Measurements from ENCODE around the gene ECE2.

ECE2 gene

DNA sequence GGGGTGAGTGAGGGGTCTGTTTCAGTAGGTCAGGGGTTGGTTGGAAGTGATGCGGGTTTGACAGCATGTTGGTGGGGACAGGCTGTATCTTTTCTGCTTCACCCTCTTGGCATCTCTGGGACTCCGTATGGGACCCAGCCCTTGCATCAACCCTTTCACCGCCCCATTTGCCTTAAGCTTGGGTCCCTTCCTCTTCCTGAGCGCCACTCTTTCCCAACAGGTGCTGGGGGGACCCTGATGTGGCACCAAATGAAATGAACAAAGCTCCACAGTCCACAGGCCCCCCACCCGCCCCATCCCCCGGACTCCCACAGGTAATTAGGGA, 39.7 kb downstream of the ECE2 start:
- Histone ChIP-seq H3K36me3 (ENCODE audit: control insufficient read depth, insufficient read depth, low read length) (peaks cover 5% of the 10 kb centered on the region), H3K9ac (ENCODE audit: low read length) (peak overlapping the region; percentile 94), H2AK5ac (ENCODE audit: low read length) (peak overlapping the region; percentile 68), H3K27ac (ENCODE audit: low read depth, low read length) (peak overlapping the region; percentile 92), H3K79me1 (ENCODE audit: low read length) (peaks cover 8% of the 10 kb centered on the region), H3K23ac (ENCODE audit: low read length) (peak overlapping the region; percentile 97), H3K4ac (ENCODE audit: low read depth, low read length) (peak overlapping the region; percentile 100), H3K18ac (ENCODE audit: low read length) (peak overlapping the region; percentile 100), H3K4me1 (ENCODE audit: control insufficient read depth, low read depth, low read length) (peaks cover 4% of the 10 kb centered on the region), H3K4me2 (ENCODE audit: low read length) (peak overlapping the region; percentile 97), H4K8ac (ENCODE audit: low read depth, low read length) (no peak overlapping the region), H4K5ac (ENCODE audit: low read length) (no peak overlapping the region), H2BK120ac (ENCODE audit: low read depth, low read length) (peak overlapping the region; percentile 33), H3K56ac (ENCODE audit: low read length) (peak overlapping the region; percentile 98), H3K27me3 (ENCODE audit: insufficient read depth, low read length, poor library complexity) (no peaks in the 10 kb centered on the region), H3K79me2 (ENCODE audit: control insufficient read depth, insufficient read depth, low read length) (peaks cover 57% of the 10 kb centered on the region), H3K4me3 (ENCODE audit: low read length) (peak overlapping the region; percentile 83), H2BK15ac (replicated peaks; ENCODE audit: low read depth) (no peak overlapping the region), H2BK5ac (ENCODE audit: low read length) (peak overlapping the region; percentile 80)
- WGBS (ENCODE audit: extremely low coverage, insufficient coverage, low lambda C conversion rate), result no CpG with 5 or more reads among the region's 6 CpGs
- no peak for DNase-seq

DNA sequence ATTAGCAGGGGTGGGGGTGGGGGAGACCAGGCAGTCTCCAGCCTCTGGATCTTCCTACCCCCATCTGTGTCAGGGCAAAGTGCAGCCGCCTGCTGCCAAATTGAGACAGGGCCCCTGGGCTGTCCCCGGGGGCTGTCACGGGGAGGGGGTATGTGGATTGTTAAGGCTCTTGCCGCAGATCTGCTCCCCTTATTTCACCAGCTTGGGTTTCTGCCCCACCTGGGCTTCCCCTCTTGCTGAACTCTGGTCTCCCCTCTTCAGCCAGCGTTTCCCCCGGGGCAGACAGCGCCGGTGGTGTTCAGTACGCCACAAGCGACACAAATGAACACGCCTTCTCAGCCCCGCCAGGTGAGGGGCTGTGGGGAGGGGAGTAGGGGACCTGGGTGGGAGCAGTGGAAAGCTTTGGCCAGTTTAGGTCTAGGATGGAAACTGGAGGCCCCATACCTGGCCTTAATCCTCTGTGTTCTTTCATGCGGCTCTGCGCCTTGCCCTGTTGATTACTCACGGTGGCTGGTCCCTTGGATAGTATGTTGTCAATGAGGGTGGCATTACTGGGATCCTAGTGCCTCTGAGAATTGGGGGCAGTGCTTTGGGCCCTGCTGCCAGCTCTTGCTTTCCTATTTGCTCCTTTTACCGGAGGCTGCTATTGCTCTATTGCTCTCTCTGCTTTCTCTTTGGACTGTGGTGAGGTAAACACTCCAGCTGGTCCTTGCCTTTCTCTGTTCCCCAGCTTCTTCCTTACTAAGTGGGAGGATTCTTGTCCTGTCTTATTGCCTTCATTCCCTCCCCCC, 40.2 kb downstream of the ECE2 start:
- H2BK5ac ChIP-seq (ENCODE audit: low read length), result no peak overlapping the region
- peaks cover 12% of the 10 kb centered on the region for H3K79me1 ChIP-seq (ENCODE audit: low read length)
- no peak overlapping the region for H3K27ac ChIP-seq (ENCODE audit: low read depth, low read length)
- no peak overlapping the region for H3K4ac ChIP-seq (ENCODE audit: low read depth, low read length)
- no peak overlapping the region for H2AK5ac ChIP-seq (ENCODE audit: low read length)
- H2BK15ac ChIP-seq (replicated peaks; ENCODE audit: low read depth), result no peak overlapping the region
- peak overlapping the region; percentile 83 for H3K4me3 ChIP-seq (ENCODE audit: low read length)
- DNase-seq, result no peak
- WGBS (ENCODE audit: extremely low coverage, insufficient coverage, low lambda C conversion rate), result no CpG with 5 or more reads among the region's 16 CpGs
- peak overlapping the region; percentile 94 for H3K9ac ChIP-seq (ENCODE audit: low read length)
- peaks cover 62% of the 10 kb centered on the region for H3K79me2 ChIP-seq (ENCODE audit: control insufficient read depth, insufficient read depth, low read length)
- H3K27me3 ChIP-seq (ENCODE audit: insufficient read depth, low read length, poor library complexity), result no peaks in the 10 kb centered on the region
- peaks cover 6% of the 10 kb centered on the region for H3K36me3 ChIP-seq (ENCODE audit: control insufficient read depth, insufficient read depth, low read length)
- H3K4me1 ChIP-seq (ENCODE audit: control insufficient read depth, low read depth, low read length), result peaks cover 4% of the 10 kb centered on the region
- H3K23ac ChIP-seq (ENCODE audit: low read length), result no peak overlapping the region
- H4K5ac ChIP-seq (ENCODE audit: low read length), result no peak overlapping the region
- peak overlapping the region; percentile 98 for H3K56ac ChIP-seq (ENCODE audit: low read length)
- no peak overlapping the region for H2BK120ac ChIP-seq (ENCODE audit: low read depth, low read length)
- peak overlapping the region; percentile 45 for H3K4me2 ChIP-seq (ENCODE audit: low read length)
- peak overlapping the region; percentile 100 for H3K18ac ChIP-seq (ENCODE audit: low read length)
- H4K8ac ChIP-seq (ENCODE audit: low read depth, low read length), result no peak overlapping the region

DNA sequence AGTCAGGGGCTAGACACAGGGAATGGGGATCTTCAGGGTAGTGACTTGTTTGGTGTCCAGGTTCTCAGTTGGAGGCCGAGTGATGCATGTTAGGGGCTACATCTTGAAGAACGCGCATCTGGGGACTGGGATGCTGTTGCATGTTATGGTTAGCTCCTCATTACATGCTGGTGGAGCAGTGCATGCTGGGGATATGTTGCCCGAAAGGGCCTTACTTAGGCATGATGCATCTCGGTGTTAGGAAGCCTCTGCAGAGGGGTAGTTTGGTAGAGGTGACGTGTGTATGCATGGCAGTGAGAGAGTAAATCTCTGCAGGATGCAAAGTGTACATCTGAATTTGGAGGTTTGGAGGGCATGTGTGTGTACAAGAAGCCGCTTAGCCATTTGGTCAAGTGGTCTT, 41.0 kb downstream of the ECE2 start:
- H3K4me2 ChIP-seq (ENCODE audit: low read length), result peak overlapping the region; percentile 45
- H3K36me3 ChIP-seq (ENCODE audit: control insufficient read depth, insufficient read depth, low read length), result peaks cover 9% of the 10 kb centered on the region
- no peak overlapping the region for H2AK5ac ChIP-seq (ENCODE audit: low read length)
- H3K18ac ChIP-seq (ENCODE audit: low read length), result no peak overlapping the region
- peaks cover 14% of the 10 kb centered on the region for H3K79me1 ChIP-seq (ENCODE audit: low read length)
- H3K79me2 ChIP-seq (ENCODE audit: control insufficient read depth, insufficient read depth, low read length), result peaks cover 63% of the 10 kb centered on the region
- H3K9ac ChIP-seq (ENCODE audit: low read length), result peak overlapping the region; percentile 94
- WGBS (ENCODE audit: extremely low coverage, insufficient coverage, low lambda C conversion rate), result no CpG with 5 or more reads among the region's 7 CpGs
- no peak overlapping the region for H2BK5ac ChIP-seq (ENCODE audit: low read length)
- H3K27me3 ChIP-seq (ENCODE audit: insufficient read depth, low read length, poor library complexity), result no peaks in the 10 kb centered on the region
- H3K56ac ChIP-seq (ENCODE audit: low read length), result peak overlapping the region; percentile 8
- no peak overlapping the region for H3K23ac ChIP-seq (ENCODE audit: low read length)
- no peak for DNase-seq
- no peak overlapping the region for H4K8ac ChIP-seq (ENCODE audit: low read depth, low read length)
- no peak overlapping the region for H3K4me3 ChIP-seq (ENCODE audit: low read length)
- H4K5ac ChIP-seq (ENCODE audit: low read length), result no peak overlapping the region
- no peak overlapping the region for H3K4ac ChIP-seq (ENCODE audit: low read depth, low read length)
- H2BK120ac ChIP-seq (ENCODE audit: low read depth, low read length), result no peak overlapping the region
- no peak overlapping the region for H3K27ac ChIP-seq (ENCODE audit: low read depth, low read length)
- no peak overlapping the region for H2BK15ac ChIP-seq (replicated peaks; ENCODE audit: low read depth)
- peaks cover 4% of the 10 kb centered on the region for H3K4me1 ChIP-seq (ENCODE audit: control insufficient read depth, low read depth, low read length)

DNA sequence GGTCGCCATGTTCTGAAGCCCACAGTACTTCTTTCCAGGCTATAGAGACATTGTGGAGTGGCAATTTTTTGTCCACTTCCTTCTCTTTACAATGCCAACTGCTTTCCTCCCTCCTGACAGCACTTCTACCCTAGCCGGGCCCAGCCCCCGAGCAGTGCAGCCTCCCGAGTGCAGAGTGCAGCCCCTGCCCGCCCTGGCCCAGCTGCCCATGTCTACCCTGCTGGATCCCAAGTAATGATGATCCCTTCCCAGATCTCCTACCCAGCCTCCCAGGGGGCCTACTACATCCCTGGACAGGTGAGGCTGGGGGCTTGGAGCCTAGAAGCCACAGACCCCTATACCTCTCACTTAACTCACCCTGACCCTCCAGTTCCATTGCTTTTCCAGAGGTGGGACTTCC, 41.4 kb downstream of the ECE2 start:
- no peak overlapping the region for H4K5ac ChIP-seq (ENCODE audit: low read length)
- H3K79me1 ChIP-seq (ENCODE audit: low read length), result peaks cover 16% of the 10 kb centered on the region
- peaks cover 65% of the 10 kb centered on the region for H3K79me2 ChIP-seq (ENCODE audit: control insufficient read depth, insufficient read depth, low read length)
- H4K8ac ChIP-seq (ENCODE audit: low read depth, low read length), result no peak overlapping the region
- DNase-seq, result no peak
- H3K23ac ChIP-seq (ENCODE audit: low read length), result no peak overlapping the region
- no peak overlapping the region for H2BK120ac ChIP-seq (ENCODE audit: low read depth, low read length)
- H2BK5ac ChIP-seq (ENCODE audit: low read length), result no peak overlapping the region
- H3K4ac ChIP-seq (ENCODE audit: low read depth, low read length), result no peak overlapping the region
- H3K36me3 ChIP-seq (ENCODE audit: control insufficient read depth, insufficient read depth, low read length), result peaks cover 11% of the 10 kb centered on the region
- H3K9ac ChIP-seq (ENCODE audit: low read length), result no peak overlapping the region
- H3K27ac ChIP-seq (ENCODE audit: low read depth, low read length), result no peak overlapping the region
- no CpG with 5 or more reads among the region's 5 CpGs for WGBS (ENCODE audit: extremely low coverage, insufficient coverage, low lambda C conversion rate)
- H2BK15ac ChIP-seq (replicated peaks; ENCODE audit: low read depth), result no peak overlapping the region
- peak overlapping the region; percentile 8 for H3K4me2 ChIP-seq (ENCODE audit: low read length)
- H3K56ac ChIP-seq (ENCODE audit: low read length), result no peak overlapping the region
- H3K18ac ChIP-seq (ENCODE audit: low read length), result no peak overlapping the region
- H3K4me3 ChIP-seq (ENCODE audit: low read length), result no peak overlapping the region
- peaks cover 4% of the 10 kb centered on the region for H3K4me1 ChIP-seq (ENCODE audit: control insufficient read depth, low read depth, low read length)
- H3K27me3 ChIP-seq (ENCODE audit: insufficient read depth, low read length, poor library complexity), result no peaks in the 10 kb centered on the region
- no peak overlapping the region for H2AK5ac ChIP-seq (ENCODE audit: low read length)

DNA sequence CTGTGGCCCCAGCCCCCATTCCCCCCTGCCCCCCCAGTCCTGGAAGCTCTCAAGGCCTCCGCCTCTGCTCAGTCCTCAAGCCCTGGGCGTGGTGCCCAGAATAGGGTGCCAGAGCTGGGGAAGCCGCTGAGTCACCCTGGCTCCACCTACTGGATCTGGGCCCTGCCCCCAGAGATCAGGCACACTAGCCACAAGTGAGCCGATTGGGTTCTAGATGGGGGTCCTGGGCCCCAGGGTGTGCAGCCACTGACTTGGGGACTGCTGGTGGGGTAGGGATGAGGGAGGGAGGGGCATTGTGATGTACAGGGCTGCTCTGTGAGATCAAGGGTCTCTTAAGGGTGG, 44.3 kb downstream of the ECE2 start:
- H3K36me3 ChIP-seq (ENCODE audit: control insufficient read depth, insufficient read depth, low read length), result peaks cover 36% of the 10 kb centered on the region
- no peak overlapping the region for H3K27ac ChIP-seq (ENCODE audit: low read depth, low read length)
- DNase-seq, result no peak

DNA sequence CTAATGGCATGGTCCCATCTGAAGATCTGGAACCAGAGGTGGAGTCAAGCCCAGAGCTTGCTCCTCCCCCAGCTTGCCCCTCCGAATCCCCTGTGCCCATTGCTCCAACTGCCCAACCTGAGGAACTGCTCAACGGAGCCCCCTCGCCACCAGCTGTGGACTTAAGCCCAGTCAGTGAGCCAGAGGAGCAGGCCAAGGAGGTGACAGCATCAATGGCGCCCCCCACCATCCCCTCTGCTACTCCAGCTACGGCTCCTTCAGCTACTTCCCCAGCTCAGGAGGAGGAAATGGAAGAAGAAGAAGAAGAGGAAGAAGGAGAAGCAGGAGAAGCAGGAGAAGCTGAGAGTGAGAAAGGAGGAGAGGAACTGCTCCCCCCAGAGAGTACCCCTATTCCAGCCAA, 45.8 kb downstream of the ECE2 start:
- Histone ChIP-seq H3K4me3 (ENCODE audit: low read length) (no peak overlapping the region), H2BK15ac (replicated peaks; ENCODE audit: low read depth) (no peak overlapping the region), H2BK5ac (ENCODE audit: low read length) (no peak overlapping the region), H3K9ac (ENCODE audit: low read length) (no peak overlapping the region), H3K4ac (ENCODE audit: low read depth, low read length) (no peak overlapping the region), H3K27ac (ENCODE audit: low read depth, low read length) (no peak overlapping the region), H3K23ac (ENCODE audit: low read length) (no peak overlapping the region), H3K27me3 (ENCODE audit: insufficient read depth, low read length, poor library complexity) (no peaks in the 10 kb centered on the region), H4K5ac (ENCODE audit: low read length) (no peak overlapping the region), H3K18ac (ENCODE audit: low read length) (no peak overlapping the region), H4K8ac (ENCODE audit: low read depth, low read length) (no peak overlapping the region), H3K56ac (ENCODE audit: low read length) (no peak overlapping the region), H3K36me3 (ENCODE audit: control insufficient read depth, insufficient read depth, low read length) (peaks cover 42% of the 10 kb centered on the region), H2BK120ac (ENCODE audit: low read depth, low read length) (no peak overlapping the region), H3K79me1 (ENCODE audit: low read length) (peaks cover 24% of the 10 kb centered on the region), H3K4me1 (ENCODE audit: control insufficient read depth, low read depth, low read length) (peaks cover 2% of the 10 kb centered on the region), H3K4me2 (ENCODE audit: low read length) (no peak overlapping the region), H3K79me2 (ENCODE audit: control insufficient read depth, insufficient read depth, low read length) (peaks cover 48% of the 10 kb centered on the region), H2AK5ac (ENCODE audit: low read length) (no peak overlapping the region)
- WGBS (ENCODE audit: extremely low coverage, insufficient coverage, low lambda C conversion rate), result no CpG with 5 or more reads among the region's 5 CpGs
- no peak for DNase-seq

More for the DNA sequence above, 44.3 kb downstream of the ECE2 start:
- peaks cover 4% of the 10 kb centered on the region for H3K4me1 ChIP-seq (ENCODE audit: control insufficient read depth, low read depth, low read length)
- H3K18ac ChIP-seq (ENCODE audit: low read length), result no peak overlapping the region
- H3K79me1 ChIP-seq (ENCODE audit: low read length), result peaks cover 17% of the 10 kb centered on the region
- no peaks in the 10 kb centered on the region for H3K27me3 ChIP-seq (ENCODE audit: insufficient read depth, low read length, poor library complexity)
- H2BK15ac ChIP-seq (replicated peaks; ENCODE audit: low read depth), result no peak overlapping the region
- WGBS (ENCODE audit: extremely low coverage, insufficient coverage, low lambda C conversion rate), result no CpG with 5 or more reads among the region's 4 CpGs
- no peak overlapping the region for H3K56ac ChIP-seq (ENCODE audit: low read length)
- H3K4me2 ChIP-seq (ENCODE audit: low read length), result no peak overlapping the region
- H4K5ac ChIP-seq (ENCODE audit: low read length), result no peak overlapping the region
- no peak overlapping the region for H3K4me3 ChIP-seq (ENCODE audit: low read length)
- no peak overlapping the region for H2BK120ac ChIP-seq (ENCODE audit: low read depth, low read length)
- H3K23ac ChIP-seq (ENCODE audit: low read length), result no peak overlapping the region
- no peak overlapping the region for H3K4ac ChIP-seq (ENCODE audit: low read depth, low read length)
- H4K8ac ChIP-seq (ENCODE audit: low read depth, low read length), result no peak overlapping the region
- H2AK5ac ChIP-seq (ENCODE audit: low read length), result no peak overlapping the region
- no peak overlapping the region for H3K9ac ChIP-seq (ENCODE audit: low read length)
- no peak overlapping the region for H2BK5ac ChIP-seq (ENCODE audit: low read length)
- peaks cover 64% of the 10 kb centered on the region for H3K79me2 ChIP-seq (ENCODE audit: control insufficient read depth, insufficient read depth, low read length)
